H1 (cell line): ENCODE results near the gene AP1S3. TPM values are rescaled to one million over a fixed set of nuclear protein-coding genes. Genes with fewer than 3 reads are reported as not detected.
"Not testable (repeated sequence)": the region's sequence is repeated elsewhere in the genome, so short reads cannot be mapped to it uniquely, and the experiment has no call there.

ENCODE experiments used
- CTCF ChIA-PET: fragments of 300-600 bp; sonication (Branson Sonifier 250); formaldehyde crosslinking; loops from one replicate; lab custom pipeline; 2021; ENCODE audit not compliant: partially characterized antibody; lab: Charles Lee
- POLR2A ChIA-PET: fragments of 300-600 bp; sonication (Branson Sonifier 250); formaldehyde crosslinking; loops from one replicate; lab custom pipeline; 2021; ENCODE audit warnings: inconsistent platforms; ENCODE audit not compliant: partially characterized antibody; lab: Charles Lee
- DNase-seq, 2 experiments: peaks; one replicate each; pipeline versions ENCODE4 v3.0.0 to v3.0.0-alpha.2; 2010 to 2022; ENCODE audit warnings: low spot score in 2 of 2, low read depth in 1 of 2, mixed read lengths in 1 of 2
- FAIRE-seq: peaks from 2 replicates; lab custom pipeline; 2011; peaks lifted over from hg19 to GRCh38; lab: Jason Lieb, UNC
- H2AFZ ChIP-seq: 2 replicates; pipeline ENCODE4 v1.8.1; 2012; ENCODE audit warnings: low read length, inconsistent platforms
- H2AK5ac ChIP-seq: 2 replicates; pipeline ENCODE4 v1.6.1; 2013; ENCODE audit warnings: low read depth, low read length
- H2BK120ac ChIP-seq: replicated peaks from 2 replicates; pipeline ENCODE3; 2013; ENCODE audit warnings: low read depth, low read length, inconsistent platforms
- H2BK12ac ChIP-seq: 2 replicates; pipeline ENCODE4 v1.6.1; 2013; ENCODE audit warnings: low read depth, low read length
- H2BK15ac ChIP-seq: 2 replicates; pipeline ENCODE4 v1.6.1; 2013; ENCODE audit warnings: low read length
- H2BK20ac ChIP-seq: 2 replicates; pipeline ENCODE4 v1.6.1; 2013; ENCODE audit warnings: low read length
- H2BK5ac ChIP-seq: 2 replicates; pipeline ENCODE4 v1.6.1; 2013; ENCODE audit warnings: low read depth, low read length
- H3K14ac ChIP-seq: 2 replicates; pipeline ENCODE4 v1.6.1; 2013; ENCODE audit warnings: inconsistent platforms; ENCODE audit not compliant: insufficient read length
- H3K18ac ChIP-seq: 2 replicates; pipeline ENCODE4 v1.6.1; 2013; ENCODE audit warnings: low read length; ENCODE audit errors: extremely low read depth
- H3K23ac ChIP-seq: 2 replicates; pipeline ENCODE4 v1.6.1; 2013; ENCODE audit warnings: inconsistent platforms; ENCODE audit not compliant: insufficient read length
- H3K23me2 ChIP-seq: 2 replicates; pipeline ENCODE4 v1.6.1; 2013; ENCODE audit warnings: low read depth, low read length
- H3K27ac ChIP-seq: 2 replicates; pipeline ENCODE4 v1.6.1; 2011; ENCODE audit warnings: low read depth, low read length, inconsistent platforms
- H3K27me3 ChIP-seq, 4 experiments: replicated peaks in 1 of 4; 1 replicate in 1 of 4; 2 replicates in 3 of 4; pipeline versions ENCODE4 v1.6.1 to v1.8.1; 2011 to 2013; ENCODE audit warnings: low read length in 3 of 4, mild to moderate bottlenecking in 3 of 4, inconsistent platforms in 2 of 4, mixed read lengths in 2 of 4, moderate library complexity in 1 of 4; ENCODE audit not compliant: control insufficient read depth in 3 of 4, insufficient read depth in 3 of 4; ENCODE audit errors: extremely low read depth in 1 of 4
- H3K36me3 ChIP-seq, 4 experiments: 2 replicates each; pipeline versions ENCODE4 v1.6.1 to v1.8.1; 2011 to 2013; ENCODE audit warnings: mild to moderate bottlenecking in 4 of 4, low read length in 3 of 4, moderate library complexity in 2 of 4, control low read depth in 1 of 4, inconsistent platforms in 1 of 4; ENCODE audit not compliant: insufficient read depth in 4 of 4, control insufficient read depth in 2 of 4
- H3K4ac ChIP-seq: replicated peaks from 2 replicates; pipeline ENCODE3; 2013; ENCODE audit warnings: low read length, low read depth, mixed read lengths, inconsistent platforms; ENCODE audit not compliant: insufficient read length
- H3K4me1 ChIP-seq, 4 experiments: replicated peaks in 1 of 4; 1 replicate in 1 of 4; 2 replicates in 3 of 4; pipeline versions ENCODE4 v1.6.1 to v1.8.1; 2011 to 2013; ENCODE audit warnings: low read length in 3 of 4, inconsistent platforms in 2 of 4, mixed read lengths in 1 of 4; ENCODE audit not compliant: insufficient read depth in 4 of 4, control insufficient read depth in 3 of 4
- H3K4me2 ChIP-seq, 2 experiments: 2 replicates each; pipeline versions ENCODE4 v1.6.1 to v1.8.1; 2011 to 2013; ENCODE audit warnings: low read depth in 2 of 2, low read length in 2 of 2, control low read depth in 1 of 2, inconsistent platforms in 1 of 2, mild to moderate bottlenecking in 1 of 2; ENCODE audit not compliant: insufficient read depth in 1 of 2
- H3K4me3 ChIP-seq, 4 experiments: fragments of 200-600, 300-600 bp in 1 of 4; sonication (generic), shearing (Covaris generic), sonication (Bioruptor Twin) in 1 of 4; 2 replicates each; pipeline versions ENCODE4 v1.5.1 to v1.8.1; 2011 to 2016; ENCODE audit warnings: low read length in 4 of 4, low read depth in 3 of 4, control low read depth in 2 of 4, inconsistent platforms in 2 of 4, mild to moderate bottlenecking in 2 of 4, mixed read lengths in 1 of 4, moderate library complexity in 1 of 4; ENCODE audit not compliant: insufficient read depth in 2 of 4; ENCODE audit errors: extremely low read depth in 1 of 4
- H3K56ac ChIP-seq: replicated peaks from 2 replicates; pipeline ENCODE3; 2013; ENCODE audit warnings: low read depth, mild to moderate bottlenecking, mixed read lengths, low read length, inconsistent platforms; ENCODE audit not compliant: insufficient read length
- H3K79me1 ChIP-seq: 2 replicates; pipeline ENCODE4 v1.6.1; 2013; ENCODE audit warnings: low read depth, low read length, control low read depth
- H3K79me2 ChIP-seq, 2 experiments: 2 replicates each; pipeline versions ENCODE4 v1.6.1 to v1.8.1; 2012 to 2013; ENCODE audit warnings: low read length in 2 of 2, mild to moderate bottlenecking in 2 of 2, inconsistent platforms in 1 of 2; ENCODE audit not compliant: insufficient read depth in 2 of 2, control insufficient read depth in 1 of 2
- H3K9ac ChIP-seq, 4 experiments: replicated peaks in 1 of 4; 1 replicate in 1 of 4; 2 replicates in 3 of 4; pipeline versions ENCODE4 v1.6.1 to v1.8.1; 2011 to 2013; ENCODE audit warnings: low read depth in 3 of 4, low read length in 3 of 4, control low read depth in 2 of 4, mild to moderate bottlenecking in 2 of 4, moderate library complexity in 2 of 4, inconsistent platforms in 1 of 4; ENCODE audit errors: extremely low read depth in 1 of 4
- H3K9me3 ChIP-seq, 2 experiments: 2 replicates each; pipeline versions ENCODE4 v1.6.1 to v1.8.1; 2012 to 2013; ENCODE audit warnings: mild to moderate bottlenecking in 2 of 2, moderate library complexity in 2 of 2, control low read depth in 1 of 2, inconsistent platforms in 1 of 2, low read depth in 1 of 2, low read length in 1 of 2, mixed read lengths in 1 of 2; ENCODE audit not compliant: insufficient read depth in 2 of 2
- H4K20me1 ChIP-seq, 2 experiments: replicated peaks in 1 of 2; 2 replicates each; pipeline versions ENCODE3 to v1.8.1; 2011 to 2013; ENCODE audit warnings: inconsistent platforms in 2 of 2, low read length in 2 of 2, mild to moderate bottlenecking in 1 of 2; ENCODE audit not compliant: insufficient read depth in 2 of 2, control insufficient read depth in 1 of 2
- H4K5ac ChIP-seq: 2 replicates; pipeline ENCODE4 v1.6.1; 2013; ENCODE audit warnings: low read length, low read depth, mixed read lengths, inconsistent platforms; ENCODE audit not compliant: insufficient read length
- H4K8ac ChIP-seq: 2 replicates; pipeline ENCODE4 v1.8.0; 2013; ENCODE audit warnings: mild to moderate bottlenecking, moderate library complexity, low read length, inconsistent platforms; ENCODE audit not compliant: insufficient read depth; ENCODE audit errors: extremely low read depth
- H4K91ac ChIP-seq: replicated peaks from 2 replicates; pipeline ENCODE3; 2013; ENCODE audit warnings: low read length, mixed read lengths, inconsistent platforms; ENCODE audit not compliant: insufficient read length
- WGBS, 2 experiments: shearing (Covaris generic) in 1 of 2; methylation state at CpG; one replicate each; pipeline versions ENCODE4 v1.1.6 to v1.1.7; 2013 to 2015; ENCODE audit warnings: low lambda C conversion rate in 2 of 2, mixed read lengths in 2 of 2, inconsistent platforms in 1 of 2, low coverage in 1 of 2, missing lambda C conversion rate in 1 of 2; ENCODE audit not compliant: insufficient replicate concordance in 2 of 2, insufficient coverage in 1 of 2, insufficient read length in 1 of 2; ENCODE audit errors: extremely low coverage in 1 of 2, missing lambda C conversion rate in 1 of 2; 5-methylcytosine and 5-hydroxymethylcytosine counted together
- polyA plus RNA-seq, 7 experiments: library from polyadenylated mRNA; depleted of rRNA in 3 of 7; stranded (reverse) in 5 of 7; unstranded in 2 of 7; fragments of >200 nt in 5 of 7; fragments of 200-250 nt in 2 of 7; gene quantifications; 1 replicate in 5 of 7; 2 replicates in 1 of 7; 4 replicates in 1 of 7; pipeline versions ENCODE4 v1.2.1 to v1.2.3, GENCODE V29; 2011 to 2013; ENCODE audit warnings: missing spikeins in 2 of 7, mixed read lengths in 2 of 7
- total RNA-seq: library from RNA; stranded (reverse); fragmentation: NEBNext Ultra II Directional; extraction: Animal tissue kit (Norgen Biotek cat#: 25700); gene quantifications from 2 replicates; pipeline ENCODE4 v1.2.1, GENCODE V29; 2021

AP1S3 gene
- total and polyA plus RNA-seq, 2 of the 8 experiments (the other 6 are each of a cell fraction or from before 2014, with no cell fraction given): 3.9 to 20.2 TPM

DNA sequence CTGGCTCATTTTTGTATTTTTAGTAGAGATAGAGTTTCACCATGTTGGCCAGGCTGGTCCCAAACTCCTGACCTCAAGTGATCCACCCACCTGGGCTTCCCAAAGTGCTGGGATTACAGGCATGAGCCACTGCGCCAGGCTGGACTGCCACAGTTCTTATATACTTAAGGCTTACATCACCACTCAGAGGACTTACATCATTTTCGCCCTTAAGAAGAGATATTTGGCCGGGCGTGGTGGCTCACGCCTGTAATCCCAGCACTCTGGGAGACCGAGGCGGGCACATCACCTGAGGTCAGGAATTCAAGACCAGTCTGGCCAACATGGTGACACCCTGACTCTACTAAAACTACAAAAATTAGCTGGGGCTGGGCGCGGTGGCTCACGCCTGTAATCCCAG, 49.3 kb downstream of the AP1S3 start:
- FAIRE-seq, H2BK12ac ChIP-seq, H2BK5ac ChIP-seq, H3K14ac ChIP-seq, H3K4me1 ChIP-seq, H2AFZ ChIP-seq, H3K36me3 ChIP-seq, H3K27me3 ChIP-seq, H3K56ac ChIP-seq, POLR2A ChIA-PET, H3K4me3 ChIP-seq, H2BK20ac ChIP-seq, DNase-seq, H3K23me2 ChIP-seq, H3K23ac ChIP-seq, H3K9ac ChIP-seq, H3K79me1 ChIP-seq, H2AK5ac ChIP-seq, H4K91ac ChIP-seq, H3K4me2 ChIP-seq, H2BK120ac ChIP-seq, H3K4ac ChIP-seq, H4K20me1 ChIP-seq, H4K8ac ChIP-seq, H2BK15ac ChIP-seq, H3K27ac ChIP-seq, H4K5ac ChIP-seq, H3K9me3 ChIP-seq, H3K18ac ChIP-seq: not testable (repeated sequence)
- WGBS, 2 experiments: 97% methylated on average over 10 of the region's 10 CpGs; no CpG with 5 or more reads in 1 of the 2 experiments
- CTCF ChIA-PET: interaction anchor here (0.8 to 2.6 kb wide), 3 partner anchors 9 to 75 kb away, joined by 3 to 13 read pairs (median 3); no protein-coding TSS in a partner anchor
- peaks cover 0 to 17% of the 10 kb centered on the region in 2 experiments; a peak in 1 of 4 replicates for H3K79me2 ChIP-seq
